ENCODE data around the gene POP4.

The POP4 gene

DNA sequence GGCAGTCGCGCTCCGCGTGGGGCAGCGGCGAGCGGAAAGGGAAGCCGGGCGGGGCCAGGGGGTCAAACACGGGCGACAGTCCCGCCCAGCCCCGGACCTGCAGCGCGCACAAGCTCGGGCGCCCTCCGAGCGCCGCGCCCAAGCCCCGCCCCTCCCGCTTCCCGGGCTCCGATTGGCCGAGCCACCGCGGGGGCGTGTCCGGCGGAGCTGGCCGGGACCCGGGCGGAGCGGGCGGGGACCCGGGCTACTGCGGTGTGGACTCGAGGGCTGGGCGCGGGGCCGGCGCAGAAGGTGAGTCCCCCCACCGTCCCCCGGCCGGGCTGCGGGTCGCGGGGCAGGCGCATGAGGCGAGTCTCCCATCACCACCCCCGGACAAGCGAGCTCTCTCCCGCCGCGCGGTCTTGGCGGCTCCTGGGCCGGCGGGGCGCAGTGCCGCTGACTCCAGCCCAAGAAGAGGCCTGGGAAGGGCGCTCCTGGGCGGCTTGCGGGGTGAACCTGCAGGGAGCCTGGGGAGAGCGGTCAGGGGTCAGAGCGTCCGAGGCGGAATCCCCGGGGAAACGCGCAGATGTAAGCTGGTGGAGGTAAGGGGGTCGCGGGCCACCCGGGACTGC lies 59.2 kb downstream of the POP4 start, which contains the start of gene PLEKHF1:
Gene PLEKHF1 (plus strand): TSS at position 247 of the 611 bp plus-strand sequence. CDS start 8,379 bp downstream, outside the sequence.
- peak; percentile 87 for DNase-seq

DNA sequence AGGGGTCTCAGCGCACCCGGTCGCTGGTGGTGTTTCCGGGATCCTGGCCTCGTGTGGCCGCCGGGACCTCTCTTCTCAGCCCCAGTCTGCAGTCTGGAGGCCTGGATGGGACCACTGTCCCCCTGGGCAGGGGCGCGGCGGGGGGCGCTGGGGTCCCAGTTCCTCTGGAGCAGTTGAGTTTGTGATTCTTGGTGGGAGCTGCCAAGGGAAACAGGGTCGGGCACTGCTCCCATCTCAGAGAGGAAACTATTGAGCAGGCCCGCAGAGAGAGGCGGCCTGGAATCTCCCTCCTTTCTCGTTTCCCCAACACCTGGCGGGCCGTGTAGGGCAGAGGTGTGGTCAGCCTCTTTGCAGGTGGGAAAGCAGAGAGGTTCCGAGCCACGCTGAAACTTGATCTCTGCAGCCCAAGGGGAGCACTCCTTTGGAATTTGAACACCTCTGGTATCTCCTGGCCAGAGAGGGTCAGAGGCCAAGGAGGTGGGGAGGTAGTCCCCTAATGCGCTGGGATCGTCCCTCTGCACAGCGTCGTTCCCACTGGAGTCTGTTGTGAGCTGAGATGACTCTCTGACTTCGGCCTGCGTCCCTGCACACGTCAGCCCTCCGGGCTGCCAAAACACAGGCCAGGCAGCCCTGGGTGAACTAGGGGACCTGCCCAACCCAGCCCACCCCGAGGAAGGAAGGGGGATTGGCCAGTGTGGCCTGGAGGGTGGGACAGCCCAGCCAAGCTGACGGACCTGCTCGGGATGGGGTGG lies 59.9 kb downstream of the POP4 start:
- DNase-seq = peak; percentile 37
